Liver (tissue), 9 donors: Measurements from ENCODE around the gene PPP2R2C. TPM values are rescaled to one million over a fixed set of nuclear protein-coding genes. Genes with fewer than 3 reads are reported as not detected.

Source experiments
- DNase-seq: peaks from one replicate; pipeline ENCODE4 v3.0.0-alpha.2; 2017; ENCODE audit warnings: low spot score
- H3K27ac ChIP-seq, 2 donors: one replicate each; pipeline ENCODE4 v1.7.0; 2013; ENCODE audit warnings: inconsistent platforms in 2 of 2, low read length in 2 of 2, control low read depth in 1 of 2, low read depth in 1 of 2, mild to moderate bottlenecking in 1 of 2
- H3K27me3 ChIP-seq, 4 donors: one replicate each; pipeline versions ENCODE4 v1.6.1 to v1.7.0; 2013; ENCODE audit warnings: low read length in 3 of 4, inconsistent platforms in 1 of 4, mild to moderate bottlenecking in 1 of 4, moderate library complexity in 1 of 4; ENCODE audit not compliant: control insufficient read depth in 4 of 4, insufficient read depth in 4 of 4
- H3K36me3 ChIP-seq, 4 donors: one replicate each; pipeline versions ENCODE4 v1.6.1 to v1.7.0; 2013; ENCODE audit warnings: low read length in 3 of 4, mild to moderate bottlenecking in 3 of 4, low read depth in 1 of 4, moderate library complexity in 1 of 4; ENCODE audit not compliant: control insufficient read depth in 4 of 4, insufficient read depth in 3 of 4
- H3K4me1 ChIP-seq, 4 donors: one replicate each; pipeline versions ENCODE4 v1.6.1 to v1.7.0; 2013; ENCODE audit warnings: low read length in 3 of 4, mild to moderate bottlenecking in 3 of 4, moderate library complexity in 1 of 4; ENCODE audit not compliant: control insufficient read depth in 4 of 4, insufficient read depth in 4 of 4
- H3K4me3 ChIP-seq, 3 donors: one replicate each; pipeline versions ENCODE4 v1.6.1 to v1.7.0; 2013; ENCODE audit warnings: low read length in 3 of 3, control low read depth in 1 of 3, low read depth in 1 of 3, mild to moderate bottlenecking in 1 of 3
- H3K9ac ChIP-seq, 2 donors: one replicate each; pipeline ENCODE4 v1.7.0; 2013; ENCODE audit warnings: low read length in 2 of 2, mild to moderate bottlenecking in 2 of 2, moderate library complexity in 2 of 2, control low read depth in 1 of 2, low read depth in 1 of 2
- H3K9me3 ChIP-seq, 4 donors: one replicate each; pipeline versions ENCODE4 v1.6.1 to v1.7.0; 2013; ENCODE audit warnings: low read length in 3 of 4; ENCODE audit not compliant: control insufficient read depth in 4 of 4
- EGR1 ChIP-seq, 2 donors: IDR thresholded peaks; 2 replicates each; pipeline ENCODE4 v1.6.1; 2016 to 2018; ENCODE audit warnings: antibody characterized with exemption in 2 of 2, low read depth in 2 of 2
- FOXA2 ChIP-seq: IDR thresholded peaks from 2 replicates; pipeline ENCODE4 v1.6.1; 2016; ENCODE audit warnings: antibody characterized with exemption
- HNF4A ChIP-seq, 2 donors: conservative IDR thresholded peaks; 2 replicates each; pipeline ENCODE4 v1.6.1; 2016; ENCODE audit warnings: antibody characterized with exemption in 2 of 2, mild to moderate bottlenecking in 2 of 2
- HNF4G ChIP-seq: IDR thresholded peaks from 2 replicates; pipeline ENCODE4 v1.6.1; 2016; ENCODE audit warnings: antibody characterized with exemption
- NR2F2 ChIP-seq: IDR thresholded peaks from 2 replicates; pipeline ENCODE4 v1.6.1; 2016; ENCODE audit warnings: antibody characterized with exemption
- RAD21 ChIP-seq, 2 donors: IDR thresholded peaks; 2 replicates each; pipeline ENCODE4 v1.6.1; 2016; ENCODE audit warnings: antibody characterized with exemption in 2 of 2, mild to moderate bottlenecking in 2 of 2
- RXRA ChIP-seq, 2 donors: IDR thresholded peaks; 2 replicates each; pipeline ENCODE4 v1.6.1; 2017 to 2018; ENCODE audit warnings: antibody characterized with exemption in 2 of 2, mild to moderate bottlenecking in 1 of 2
- SP1 ChIP-seq: IDR thresholded peaks from 2 replicates; pipeline ENCODE4 v1.6.1; 2018; ENCODE audit warnings: antibody characterized with exemption, mild to moderate bottlenecking
- TAF1 ChIP-seq: conservative IDR thresholded peaks from 2 replicates; pipeline ENCODE4 v1.6.1; 2016; ENCODE audit warnings: antibody characterized with exemption, mild to moderate bottlenecking
- YY1 ChIP-seq: IDR thresholded peaks from 2 replicates; pipeline ENCODE4 v1.6.1; 2016; ENCODE audit warnings: antibody characterized with exemption, mild to moderate bottlenecking
- WGBS: extraction: QIAGEN DNeasy Blood & Tissue Kit; methylation state at CpG from one replicate; pipeline ENCODE4 v1.1.7; 2013; 5-methylcytosine and 5-hydroxymethylcytosine counted together
- polyA plus RNA-seq, 2 donors: library from polyadenylated mRNA; stranded (reverse) in 1 of 2; unstranded in 1 of 2; fragments of 200-250 nt in 1 of 2; fragments of >200 nt in 1 of 2; fragmentation: Nextera tagmentation in 1 of 2; extraction: Ambion mirVana in 1 of 2; gene quantifications; one replicate each; pipeline versions ENCODE4 v1.2.1 to v1.2.3, GENCODE V29; 2013 to 2015
- total RNA-seq, 2 donors: library from RNA; depleted of rRNA; stranded (reverse); fragments of >200 nt; gene quantifications; one replicate each; pipeline ENCODE4 v1.2.3, GENCODE V29; 2014
- TF ChIP-seq, protein P1 (sequence below): IDR thresholded peaks from 2 replicates; pipeline ENCODE4 v1.6.1; 2016; ENCODE audit warnings: antibody characterized with exemption
- TF ChIP-seq, protein P2 (sequence below): fragments of 150-350 bp; IDR thresholded peaks from 2 replicates; pipeline ENCODE4 v1.5.1; 2017; ENCODE audit warnings: improper control_type of control experiment, low read depth, low read length; ENCODE audit not compliant: missing input control
- TF ChIP-seq, protein P3 (sequence below): IDR thresholded peaks from 2 replicates; pipeline ENCODE4 v1.6.1; 2016; ENCODE audit warnings: antibody characterized with exemption
- TF ChIP-seq, protein P4 (sequence below): IDR thresholded peaks from 2 replicates; pipeline ENCODE4 v1.6.1; 2016; ENCODE audit warnings: antibody characterized with exemption, mild to moderate bottlenecking
- donor health status: healthy.
- donor health status: healthy.
- donor health status: healthy.
- donor health status: healthy.
- donor health status: healthy.

PPP2R2C gene
- total and polyA plus RNA-seq, 4 donors: under 0.01 to 0.01 TPM; not detected in 2

DNA sequence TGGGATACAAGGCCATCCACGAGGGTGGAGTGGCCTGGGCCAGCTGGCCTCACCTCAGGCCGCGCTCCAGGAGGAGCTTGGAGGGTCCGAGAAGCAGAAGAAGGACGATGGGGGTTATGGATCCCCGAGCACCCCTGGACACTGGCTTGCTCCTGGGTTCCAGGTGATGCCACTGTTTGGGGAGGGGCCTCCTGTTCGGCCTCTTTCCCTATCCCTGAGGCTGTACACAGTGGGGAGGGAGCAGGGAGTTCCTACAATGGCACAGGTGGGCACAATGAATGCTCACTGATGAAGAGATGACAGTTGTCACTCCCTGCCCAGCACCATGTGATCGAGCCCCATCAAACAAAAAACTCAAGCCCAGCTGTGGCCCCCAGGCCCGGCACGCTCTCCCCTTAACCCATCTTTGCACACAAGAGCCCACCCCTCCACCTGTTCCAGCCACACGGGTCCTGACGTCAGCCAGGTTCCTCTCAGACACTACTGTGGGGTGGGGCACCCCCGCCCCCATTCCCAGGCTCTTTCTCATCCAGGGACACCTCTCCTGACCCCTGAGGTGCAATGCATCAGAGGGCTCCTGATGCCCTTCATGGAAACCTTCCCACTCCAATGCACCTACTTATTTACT, 132.5 kb downstream of the PPP2R2C start:
- Histone ChIP-seq H3K27me3 (peaks cover 0 to 4% (median 0%) of the 10 kb centered on the region in 4 donors), H3K36me3 (no peaks in the 10 kb centered on the region), H3K4me3 (no peak overlapping the region), H3K9me3 (no peaks in the 10 kb centered on the region), H3K9ac (no peak overlapping the region), H3K27ac (no peak overlapping the region), H3K4me1 (peaks cover 0 to 4% (median 0%) of the 10 kb centered on the region in 4 donors)
- no peak for DNase-seq
- 79% methylated on average over 13 of the region's 13 CpGs for WGBS
- no peak for TF ChIP-seq NR2F2
- TF ChIP-seq, protein P1, sequence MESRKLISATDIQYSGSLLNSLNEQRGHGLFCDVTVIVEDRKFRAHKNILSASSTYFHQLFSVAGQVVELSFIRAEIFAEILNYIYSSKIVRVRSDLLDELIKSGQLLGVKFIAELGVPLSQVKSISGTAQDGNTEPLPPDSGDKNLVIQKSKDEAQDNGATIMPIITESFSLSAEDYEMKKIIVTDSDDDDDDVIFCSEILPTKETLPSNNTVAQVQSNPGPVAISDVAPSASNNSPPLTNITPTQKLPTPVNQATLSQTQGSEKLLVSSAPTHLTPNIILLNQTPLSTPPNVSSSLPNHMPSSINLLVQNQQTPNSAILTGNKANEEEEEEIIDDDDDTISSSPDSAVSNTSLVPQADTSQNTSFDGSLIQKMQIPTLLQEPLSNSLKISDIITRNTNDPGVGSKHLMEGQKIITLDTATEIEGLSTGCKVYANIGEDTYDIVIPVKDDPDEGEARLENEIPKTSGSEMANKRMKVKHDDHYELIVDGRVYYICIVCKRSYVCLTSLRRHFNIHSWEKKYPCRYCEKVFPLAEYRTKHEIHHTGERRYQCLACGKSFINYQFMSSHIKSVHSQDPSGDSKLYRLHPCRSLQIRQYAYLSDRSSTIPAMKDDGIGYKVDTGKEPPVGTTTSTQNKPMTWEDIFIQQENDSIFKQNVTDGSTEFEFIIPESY: no peak
- TF ChIP-seq RAD21 (IDR thresholded peaks at IDR 0.05): no peak
- TF ChIP-seq, protein P2, sequence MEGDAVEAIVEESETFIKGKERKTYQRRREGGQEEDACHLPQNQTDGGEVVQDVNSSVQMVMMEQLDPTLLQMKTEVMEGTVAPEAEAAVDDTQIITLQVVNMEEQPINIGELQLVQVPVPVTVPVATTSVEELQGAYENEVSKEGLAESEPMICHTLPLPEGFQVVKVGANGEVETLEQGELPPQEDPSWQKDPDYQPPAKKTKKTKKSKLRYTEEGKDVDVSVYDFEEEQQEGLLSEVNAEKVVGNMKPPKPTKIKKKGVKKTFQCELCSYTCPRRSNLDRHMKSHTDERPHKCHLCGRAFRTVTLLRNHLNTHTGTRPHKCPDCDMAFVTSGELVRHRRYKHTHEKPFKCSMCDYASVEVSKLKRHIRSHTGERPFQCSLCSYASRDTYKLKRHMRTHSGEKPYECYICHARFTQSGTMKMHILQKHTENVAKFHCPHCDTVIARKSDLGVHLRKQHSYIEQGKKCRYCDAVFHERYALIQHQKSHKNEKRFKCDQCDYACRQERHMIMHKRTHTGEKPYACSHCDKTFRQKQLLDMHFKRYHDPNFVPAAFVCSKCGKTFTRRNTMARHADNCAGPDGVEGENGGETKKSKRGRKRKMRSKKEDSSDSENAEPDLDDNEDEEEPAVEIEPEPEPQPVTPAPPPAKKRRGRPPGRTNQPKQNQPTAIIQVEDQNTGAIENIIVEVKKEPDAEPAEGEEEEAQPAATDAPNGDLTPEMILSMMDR: no peak
- TF ChIP-seq, protein P3, sequence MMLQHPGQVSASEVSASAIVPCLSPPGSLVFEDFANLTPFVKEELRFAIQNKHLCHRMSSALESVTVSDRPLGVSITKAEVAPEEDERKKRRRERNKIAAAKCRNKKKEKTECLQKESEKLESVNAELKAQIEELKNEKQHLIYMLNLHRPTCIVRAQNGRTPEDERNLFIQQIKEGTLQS: no peak
- TF ChIP-seq RXRA (IDR thresholded peaks at IDR 0.05): no peak
- TF ChIP-seq, protein P4, sequence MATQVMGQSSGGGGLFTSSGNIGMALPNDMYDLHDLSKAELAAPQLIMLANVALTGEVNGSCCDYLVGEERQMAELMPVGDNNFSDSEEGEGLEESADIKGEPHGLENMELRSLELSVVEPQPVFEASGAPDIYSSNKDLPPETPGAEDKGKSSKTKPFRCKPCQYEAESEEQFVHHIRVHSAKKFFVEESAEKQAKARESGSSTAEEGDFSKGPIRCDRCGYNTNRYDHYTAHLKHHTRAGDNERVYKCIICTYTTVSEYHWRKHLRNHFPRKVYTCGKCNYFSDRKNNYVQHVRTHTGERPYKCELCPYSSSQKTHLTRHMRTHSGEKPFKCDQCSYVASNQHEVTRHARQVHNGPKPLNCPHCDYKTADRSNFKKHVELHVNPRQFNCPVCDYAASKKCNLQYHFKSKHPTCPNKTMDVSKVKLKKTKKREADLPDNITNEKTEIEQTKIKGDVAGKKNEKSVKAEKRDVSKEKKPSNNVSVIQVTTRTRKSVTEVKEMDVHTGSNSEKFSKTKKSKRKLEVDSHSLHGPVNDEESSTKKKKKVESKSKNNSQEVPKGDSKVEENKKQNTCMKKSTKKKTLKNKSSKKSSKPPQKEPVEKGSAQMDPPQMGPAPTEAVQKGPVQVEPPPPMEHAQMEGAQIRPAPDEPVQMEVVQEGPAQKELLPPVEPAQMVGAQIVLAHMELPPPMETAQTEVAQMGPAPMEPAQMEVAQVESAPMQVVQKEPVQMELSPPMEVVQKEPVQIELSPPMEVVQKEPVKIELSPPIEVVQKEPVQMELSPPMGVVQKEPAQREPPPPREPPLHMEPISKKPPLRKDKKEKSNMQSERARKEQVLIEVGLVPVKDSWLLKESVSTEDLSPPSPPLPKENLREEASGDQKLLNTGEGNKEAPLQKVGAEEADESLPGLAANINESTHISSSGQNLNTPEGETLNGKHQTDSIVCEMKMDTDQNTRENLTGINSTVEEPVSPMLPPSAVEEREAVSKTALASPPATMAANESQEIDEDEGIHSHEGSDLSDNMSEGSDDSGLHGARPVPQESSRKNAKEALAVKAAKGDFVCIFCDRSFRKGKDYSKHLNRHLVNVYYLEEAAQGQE: no peak

DNA sequence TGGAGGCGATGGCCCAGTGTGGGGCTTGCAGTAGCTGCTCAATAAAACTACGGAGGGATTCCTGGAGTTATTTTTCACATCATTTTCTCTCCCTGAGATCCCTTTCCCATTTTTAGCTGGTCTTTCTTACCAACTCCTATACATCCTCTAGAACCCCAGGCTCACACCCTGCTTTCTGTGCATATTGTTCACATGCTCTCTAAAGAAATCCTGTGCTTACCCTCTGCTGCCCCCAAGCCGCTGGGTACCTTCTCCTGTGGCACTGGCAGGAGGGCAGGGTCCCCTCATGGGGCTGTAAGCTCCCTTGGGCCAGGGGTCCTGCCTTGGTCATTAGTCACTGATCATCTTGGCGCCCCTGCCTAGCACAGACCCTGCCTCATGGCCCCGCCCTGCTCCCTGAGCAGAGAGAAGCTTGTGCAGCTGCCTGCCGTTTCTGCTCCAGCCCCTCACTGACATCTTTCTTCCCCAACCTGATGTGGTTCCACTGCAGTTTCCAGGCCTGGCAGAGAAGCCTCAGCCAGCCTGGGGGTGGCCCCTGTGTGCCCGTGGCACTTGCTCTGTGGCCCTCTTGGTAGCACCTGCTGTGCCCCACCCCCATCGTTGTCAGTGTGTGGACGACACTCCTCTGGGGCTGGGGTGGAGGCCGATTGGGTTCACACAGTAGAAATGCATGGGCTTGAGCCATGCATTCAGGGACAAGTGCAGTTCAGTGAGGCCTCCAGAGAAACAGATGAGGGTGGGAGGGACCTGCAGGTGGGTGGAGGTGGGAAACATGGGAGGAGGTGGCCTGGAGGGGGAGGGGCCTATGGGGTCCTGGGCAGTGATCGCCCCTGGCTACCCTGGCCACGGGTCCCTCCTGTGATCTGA, 133.2 kb downstream of the PPP2R2C start:
- H3K9ac ChIP-seq: no peak overlapping the region
- H3K27ac ChIP-seq: no peak overlapping the region
- TF ChIP-seq SP1: no peak
- no peak for TF ChIP-seq TAF1
- TF ChIP-seq EGR1 (IDR thresholded peaks at IDR 0.05; ENCODE audit: low read depth in 2 of 2): no peak
- TF ChIP-seq NR2F2: no peak
- no peak for TF ChIP-seq HNF4A (conservative IDR thresholded peaks at IDR 0.05)
- TF ChIP-seq YY1: no peak
- TF ChIP-seq, protein P4: no peak
- TF ChIP-seq HNF4G: no peak
- TF ChIP-seq FOXA2: no peak
- peaks cover 0 to 4% (median 0%) of the 10 kb centered on the region in 4 donors for H3K4me1 ChIP-seq
- 62% methylated on average over 12 of the region's 12 CpGs for WGBS
- DNase-seq: no peak
- H3K9me3 ChIP-seq: no peaks in the 10 kb centered on the region
- peaks cover 0 to 4% (median 0%) of the 10 kb centered on the region in 4 donors for H3K27me3 ChIP-seq
- H3K36me3 ChIP-seq: no peaks in the 10 kb centered on the region
- no peak overlapping the region for H3K4me3 ChIP-seq
